ENCODE measurements around the gene RAB7B. TPM values are rescaled to one million over a fixed set of nuclear protein-coding genes. Genes with fewer than 3 reads are reported as not detected.

The RAB7B gene
- total RNA-seq, 1 experiment from 2014 or later = not detected

GRCh38 chr1:205975387-205975998 lies 27.7 kb downstream of the RAB7B start:
- Mint-ChIP-seq H3K27me3 (ENCODE audit: low read depth) (peaks cover 3% of the 10 kb centered on the region; the same call in 1 of the 2 replicates), H3K36me3 (peaks cover 2% of the 10 kb centered on the region; the same call in 1 of the 2 replicates), H3K4me3 (no peak overlapping the region), H3K27ac (no peak overlapping the region), H3K4me1 (peaks cover 5% of the 10 kb centered on the region; the same call in 1 of the 2 replicates), H3K9me3 (peaks cover 23% of the 10 kb centered on the region)
- no peak for TF ChIP-seq RORB (CRISPR knock-in tag; IDR thresholded peaks at IDR 0.05)
- TF ChIP-seq TEAD1 (CRISPR knock-in tag; IDR thresholded peaks at IDR 0.05) = no peak
- TF ChIP-seq, protein P1, sequence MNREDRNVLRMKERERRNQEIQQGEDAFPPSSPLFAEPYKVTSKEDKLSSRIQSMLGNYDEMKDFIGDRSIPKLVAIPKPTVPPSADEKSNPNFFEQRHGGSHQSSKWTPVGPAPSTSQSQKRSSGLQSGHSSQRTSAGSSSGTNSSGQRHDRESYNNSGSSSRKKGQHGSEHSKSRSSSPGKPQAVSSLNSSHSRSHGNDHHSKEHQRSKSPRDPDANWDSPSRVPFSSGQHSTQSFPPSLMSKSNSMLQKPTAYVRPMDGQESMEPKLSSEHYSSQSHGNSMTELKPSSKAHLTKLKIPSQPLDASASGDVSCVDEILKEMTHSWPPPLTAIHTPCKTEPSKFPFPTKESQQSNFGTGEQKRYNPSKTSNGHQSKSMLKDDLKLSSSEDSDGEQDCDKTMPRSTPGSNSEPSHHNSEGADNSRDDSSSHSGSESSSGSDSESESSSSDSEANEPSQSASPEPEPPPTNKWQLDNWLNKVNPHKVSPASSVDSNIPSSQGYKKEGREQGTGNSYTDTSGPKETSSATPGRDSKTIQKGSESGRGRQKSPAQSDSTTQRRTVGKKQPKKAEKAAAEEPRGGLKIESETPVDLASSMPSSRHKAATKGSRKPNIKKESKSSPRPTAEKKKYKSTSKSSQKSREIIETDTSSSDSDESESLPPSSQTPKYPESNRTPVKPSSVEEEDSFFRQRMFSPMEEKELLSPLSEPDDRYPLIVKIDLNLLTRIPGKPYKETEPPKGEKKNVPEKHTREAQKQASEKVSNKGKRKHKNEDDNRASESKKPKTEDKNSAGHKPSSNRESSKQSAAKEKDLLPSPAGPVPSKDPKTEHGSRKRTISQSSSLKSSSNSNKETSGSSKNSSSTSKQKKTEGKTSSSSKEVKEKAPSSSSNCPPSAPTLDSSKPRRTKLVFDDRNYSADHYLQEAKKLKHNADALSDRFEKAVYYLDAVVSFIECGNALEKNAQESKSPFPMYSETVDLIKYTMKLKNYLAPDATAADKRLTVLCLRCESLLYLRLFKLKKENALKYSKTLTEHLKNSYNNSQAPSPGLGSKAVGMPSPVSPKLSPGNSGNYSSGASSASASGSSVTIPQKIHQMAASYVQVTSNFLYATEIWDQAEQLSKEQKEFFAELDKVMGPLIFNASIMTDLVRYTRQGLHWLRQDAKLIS (CRISPR knock-in tag; IDR thresholded peaks at IDR 0.05; ENCODE audit: borderline replicate concordance) = no peak
- no peak for TF ChIP-seq MYBL2 (CRISPR knock-in tag; IDR thresholded peaks at IDR 0.05)
- TF ChIP-seq ZNF671 (CRISPR knock-in tag; IDR thresholded peaks at IDR 0.05) = no peak
- no peak for TF ChIP-seq GRHL2 (CRISPR knock-in tag; IDR thresholded peaks at IDR 0.05; ENCODE audit: insufficient replicate concordance, severe bottlenecking)
- no peak for TF ChIP-seq CBFB (CRISPR knock-in tag; IDR thresholded peaks at IDR 0.05; ENCODE audit: low read depth)
- ChIA-PET POLR2A (no interaction called here), CTCF (interaction anchor here (2.2 to 7.0 kb wide), 5 partner anchors 11 to 384 kb away, joined by 29 to 557 read pairs (median 77); no protein-coding TSS in a partner anchor)
- DNase-seq (ENCODE audit: low spot score) = no peak
- ATAC-seq = no peak

GRCh38 chr1:205974712-205975111 lies 28.5 kb downstream of the RAB7B start:
- POLR2A ChIA-PET = no interaction called here
- ATAC-seq = no peak
- Mint-ChIP-seq H3K4me3 (no peak overlapping the region), H3K9me3 (peaks cover 23% of the 10 kb centered on the region), H3K36me3 (peaks cover 2% of the 10 kb centered on the region; the same call in 1 of the 2 replicates), H3K4me1 (peaks cover 5% of the 10 kb centered on the region; the same call in 1 of the 2 replicates), H3K27ac (no peak overlapping the region), H3K27me3 (ENCODE audit: low read depth) (peaks cover 3% of the 10 kb centered on the region; the same call in 1 of the 2 replicates)
- DNase-seq (ENCODE audit: low spot score) = no peak
- CTCF ChIA-PET = no interaction called here
- TF ChIP-seq, protein P2, sequence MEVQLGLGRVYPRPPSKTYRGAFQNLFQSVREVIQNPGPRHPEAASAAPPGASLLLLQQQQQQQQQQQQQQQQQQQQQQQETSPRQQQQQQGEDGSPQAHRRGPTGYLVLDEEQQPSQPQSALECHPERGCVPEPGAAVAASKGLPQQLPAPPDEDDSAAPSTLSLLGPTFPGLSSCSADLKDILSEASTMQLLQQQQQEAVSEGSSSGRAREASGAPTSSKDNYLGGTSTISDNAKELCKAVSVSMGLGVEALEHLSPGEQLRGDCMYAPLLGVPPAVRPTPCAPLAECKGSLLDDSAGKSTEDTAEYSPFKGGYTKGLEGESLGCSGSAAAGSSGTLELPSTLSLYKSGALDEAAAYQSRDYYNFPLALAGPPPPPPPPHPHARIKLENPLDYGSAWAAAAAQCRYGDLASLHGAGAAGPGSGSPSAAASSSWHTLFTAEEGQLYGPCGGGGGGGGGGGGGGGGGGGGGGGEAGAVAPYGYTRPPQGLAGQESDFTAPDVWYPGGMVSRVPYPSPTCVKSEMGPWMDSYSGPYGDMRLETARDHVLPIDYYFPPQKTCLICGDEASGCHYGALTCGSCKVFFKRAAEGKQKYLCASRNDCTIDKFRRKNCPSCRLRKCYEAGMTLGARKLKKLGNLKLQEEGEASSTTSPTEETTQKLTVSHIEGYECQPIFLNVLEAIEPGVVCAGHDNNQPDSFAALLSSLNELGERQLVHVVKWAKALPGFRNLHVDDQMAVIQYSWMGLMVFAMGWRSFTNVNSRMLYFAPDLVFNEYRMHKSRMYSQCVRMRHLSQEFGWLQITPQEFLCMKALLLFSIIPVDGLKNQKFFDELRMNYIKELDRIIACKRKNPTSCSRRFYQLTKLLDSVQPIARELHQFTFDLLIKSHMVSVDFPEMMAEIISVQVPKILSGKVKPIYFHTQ (CRISPR knock-in tag; IDR thresholded peaks at IDR 0.05) = no peak
- TF ChIP-seq GABPB1 (CRISPR knock-in tag; IDR thresholded peaks at IDR 0.05) (no peak), JAZF1 (CRISPR knock-in tag; IDR thresholded peaks at IDR 0.05) (no peak), RELA (CRISPR knock-in tag; IDR thresholded peaks at IDR 0.05; ENCODE audit: borderline replicate concordance) (no peak), ZNF138 (CRISPR knock-in tag; conservative IDR thresholded peaks at IDR 0.05) (no peak), ARID4B (CRISPR knock-in tag; IDR thresholded peaks at IDR 0.05; ENCODE audit: borderline replicate concordance) (no peak), KAT7 (CRISPR knock-in tag; IDR thresholded peaks at IDR 0.05; ENCODE audit: borderline replicate concordance) (no peak), NFATC4 (CRISPR knock-in tag; IDR thresholded peaks at IDR 0.05) (no peak), ETV6 (CRISPR knock-in tag; IDR thresholded peaks at IDR 0.05) (no peak), NFYB (CRISPR knock-in tag; conservative IDR thresholded peaks at IDR 0.05; ENCODE audit: low read depth) (no peak), ATF6 (CRISPR knock-in tag; IDR thresholded peaks at IDR 0.05) (no peak), E2F5 (CRISPR knock-in tag; IDR thresholded peaks at IDR 0.05) (no peak)
- TF ChIP-seq, protein P3, sequence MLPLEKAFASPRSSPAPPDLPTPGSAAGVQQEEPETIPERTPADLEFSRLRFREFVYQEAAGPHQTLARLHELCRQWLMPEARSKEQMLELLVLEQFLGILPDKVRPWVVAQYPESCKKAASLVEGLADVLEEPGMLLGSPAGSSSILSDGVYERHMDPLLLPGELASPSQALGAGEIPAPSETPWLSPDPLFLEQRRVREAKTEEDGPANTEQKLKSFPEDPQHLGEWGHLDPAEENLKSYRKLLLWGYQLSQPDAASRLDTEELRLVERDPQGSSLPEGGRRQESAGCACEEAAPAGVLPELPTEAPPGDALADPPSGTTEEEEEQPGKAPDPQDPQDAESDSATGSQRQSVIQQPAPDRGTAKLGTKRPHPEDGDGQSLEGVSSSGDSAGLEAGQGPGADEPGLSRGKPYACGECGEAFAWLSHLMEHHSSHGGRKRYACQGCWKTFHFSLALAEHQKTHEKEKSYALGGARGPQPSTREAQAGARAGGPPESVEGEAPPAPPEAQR (CRISPR knock-in tag; IDR thresholded peaks at IDR 0.05) = no peak

Measured in WTC11 (cell line).